ENCODE measurements around the gene SYMPK. TPM values are rescaled to one million over a fixed set of nuclear protein-coding genes. Genes with fewer than 3 reads are reported as not detected.

The SYMPK gene
- polyA plus RNA-seq, 1 of the 3 experiments (the other 2 are of a cell fraction) = 92.7 TPM

GRCh38 chr19:45873219-45873772 is 10.3 kb upstream of the SYMPK start:
- Histone ChIP-seq H3K4me2 (no peak overlapping the region), H4K20me1 (ENCODE audit: insufficient read depth) (no peaks in the 10 kb centered on the region), H3K9ac (no peak overlapping the region), H3K9me2 (no peaks in the 10 kb centered on the region), H2AFZ (ENCODE audit: low read depth) (no peak overlapping the region), H3K4me3 (ENCODE audit: low read depth in 2 of 2, low read length in 1 of 2) (no peak overlapping the region), H3F3A (replicated peaks; ENCODE audit: insufficient read depth) (peaks cover 5% of the 10 kb centered on the region), H3K79me2 (ENCODE audit: insufficient read depth) (no peaks in the 10 kb centered on the region), H3K4me1 (ENCODE audit: control insufficient read depth in 1 of 2, insufficient read depth in 2 of 2, low read depth in 1 of 2, low read length in 1 of 2) (no peaks in the 10 kb centered on the region), H3K27ac (ENCODE audit: low read depth in 2 of 2, low read length in 1 of 2) (no peak overlapping the region), H3K9me3 (no peaks in the 10 kb centered on the region), H3K27me3 (ENCODE audit: insufficient read depth) (no peaks in the 10 kb centered on the region), H3K36me3 (replicated peaks in 1 of 2; ENCODE audit: control insufficient read depth in 1 of 2, insufficient read depth in 2 of 2, low read length in 1 of 2) (no peaks in the 10 kb centered on the region)
- no peak for DNase-seq
- CTCF ChIA-PET = interaction anchor here (1.8 to 12.2 kb wide), 2 partner anchors 10 to 74 kb away, joined by 4 to 121 read pairs; partner anchors contain the start of gene IRF2BP1
- POLR2A ChIA-PET = no interaction called here
- WGBS (ENCODE audit: low lambda C conversion rate) = 71% methylated on average over 6 of the region's 7 CpGs
- TF ChIP-seq NRF1 (IDR thresholded peaks at IDR 0.05; ENCODE audit: low read depth, low read length) = no peak
- no peak for TF ChIP-seq PBX3 (IDR thresholded peaks at IDR 0.05)
- no peak for TF ChIP-seq MEF2A (IDR thresholded peaks at IDR 0.05; ENCODE audit: borderline replicate concordance, low read depth)
- no peak for TF ChIP-seq TCF12 (IDR thresholded peaks at IDR 0.05)
- no peak for TF ChIP-seq JUND (IDR thresholded peaks at IDR 0.05)
- no peak for TF ChIP-seq SIN3A (IDR thresholded peaks at IDR 0.05; ENCODE audit: borderline replicate concordance, low read depth, low read length)
- TF ChIP-seq EP300 (IDR thresholded peaks at IDR 0.05; ENCODE audit: borderline replicate concordance in 1 of 2, low read depth in 1 of 2, low read length in 1 of 2) = no peak

GRCh38 chr19:45872095-45872919 is 9.4 kb upstream of the SYMPK start:
- H3K9ac ChIP-seq = no peak overlapping the region
- H4K20me1 ChIP-seq (ENCODE audit: insufficient read depth) = no peaks in the 10 kb centered on the region
- H3K4me3 ChIP-seq (ENCODE audit: low read depth in 2 of 2, low read length in 1 of 2) = no peak overlapping the region
- H3K79me2 ChIP-seq (ENCODE audit: insufficient read depth) = no peaks in the 10 kb centered on the region
- 92% methylated on average over 24 of the region's 34 CpGs for WGBS (ENCODE audit: low lambda C conversion rate)
- no peak for DNase-seq
- no peaks in the 10 kb centered on the region for H3K9me2 ChIP-seq
- no peak overlapping the region for H3K4me2 ChIP-seq
- POLR2A ChIA-PET = no interaction called here
- no peaks in the 10 kb centered on the region for H3K27me3 ChIP-seq (ENCODE audit: insufficient read depth)
- H3K9me3 ChIP-seq = no peaks in the 10 kb centered on the region
- peaks cover 5% of the 10 kb centered on the region for H3F3A ChIP-seq (replicated peaks; ENCODE audit: insufficient read depth)
- H3K27ac ChIP-seq (ENCODE audit: low read depth in 2 of 2, low read length in 1 of 2) = no peak overlapping the region
- H3K4me1 ChIP-seq (ENCODE audit: control insufficient read depth in 1 of 2, insufficient read depth in 2 of 2, low read depth in 1 of 2, low read length in 1 of 2) = no peaks in the 10 kb centered on the region
- H2AFZ ChIP-seq (ENCODE audit: low read depth) = no peak overlapping the region
- CTCF ChIA-PET = interaction anchor here (1.8 to 12.2 kb wide), 2 partner anchors 11 to 73 kb away, joined by 4 to 121 read pairs; partner anchors contain the start of gene IRF2BP1
- no peaks in the 10 kb centered on the region for H3K36me3 ChIP-seq (replicated peaks in 1 of 2; ENCODE audit: control insufficient read depth in 1 of 2, insufficient read depth in 2 of 2, low read length in 1 of 2)
- TF ChIP-seq MXI1 (IDR thresholded peaks at IDR 0.05; ENCODE audit: low read depth, low read length) = no peak
- TF ChIP-seq MAX (IDR thresholded peaks at IDR 0.05; ENCODE audit: low read depth) = no peak
- no peak for TF ChIP-seq RXRA (IDR thresholded peaks at IDR 0.05; ENCODE audit: borderline replicate concordance, low read depth)
- no peak for TF ChIP-seq RFX5 (IDR thresholded peaks at IDR 0.05; ENCODE audit: low read length)
- no peak for TF ChIP-seq TCF12 (IDR thresholded peaks at IDR 0.05)
- no peak for TF ChIP-seq GATA2 (CRISPR knock-in tag; IDR thresholded peaks at IDR 0.05)
- no peak for TF ChIP-seq SMC3 (IDR thresholded peaks at IDR 0.05; ENCODE audit: low read depth, low read length)
- no peak for TF ChIP-seq YY1 (IDR thresholded peaks at IDR 0.05; ENCODE audit: low read depth)
- TF ChIP-seq TAF1 (IDR thresholded peaks at IDR 0.05; ENCODE audit: borderline replicate concordance, low read depth, low read length) = no peak
- TF ChIP-seq, protein P1, sequence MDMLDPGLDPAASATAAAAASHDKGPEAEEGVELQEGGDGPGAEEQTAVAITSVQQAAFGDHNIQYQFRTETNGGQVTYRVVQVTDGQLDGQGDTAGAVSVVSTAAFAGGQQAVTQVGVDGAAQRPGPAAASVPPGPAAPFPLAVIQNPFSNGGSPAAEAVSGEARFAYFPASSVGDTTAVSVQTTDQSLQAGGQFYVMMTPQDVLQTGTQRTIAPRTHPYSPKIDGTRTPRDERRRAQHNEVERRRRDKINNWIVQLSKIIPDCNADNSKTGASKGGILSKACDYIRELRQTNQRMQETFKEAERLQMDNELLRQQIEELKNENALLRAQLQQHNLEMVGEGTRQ (IDR thresholded peaks at IDR 0.05; ENCODE audit: borderline replicate concordance, low read depth, low read length) = no peak
- no peak for TF ChIP-seq FOSL2 (IDR thresholded peaks at IDR 0.05; ENCODE audit: borderline replicate concordance, low read depth)
- TF ChIP-seq RCOR1 (IDR thresholded peaks at IDR 0.05; ENCODE audit: low read length) = no peak
- no peak for TF ChIP-seq ZBTB33 (IDR thresholded peaks at IDR 0.05; ENCODE audit: borderline replicate concordance, low read depth)
- TF ChIP-seq SIN3A (IDR thresholded peaks at IDR 0.05; ENCODE audit: borderline replicate concordance, low read depth, low read length) = no peak
- TF ChIP-seq, protein P2, sequence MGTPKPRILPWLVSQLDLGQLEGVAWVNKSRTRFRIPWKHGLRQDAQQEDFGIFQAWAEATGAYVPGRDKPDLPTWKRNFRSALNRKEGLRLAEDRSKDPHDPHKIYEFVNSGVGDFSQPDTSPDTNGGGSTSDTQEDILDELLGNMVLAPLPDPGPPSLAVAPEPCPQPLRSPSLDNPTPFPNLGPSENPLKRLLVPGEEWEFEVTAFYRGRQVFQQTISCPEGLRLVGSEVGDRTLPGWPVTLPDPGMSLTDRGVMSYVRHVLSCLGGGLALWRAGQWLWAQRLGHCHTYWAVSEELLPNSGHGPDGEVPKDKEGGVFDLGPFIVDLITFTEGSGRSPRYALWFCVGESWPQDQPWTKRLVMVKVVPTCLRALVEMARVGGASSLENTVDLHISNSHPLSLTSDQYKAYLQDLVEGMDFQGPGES (IDR thresholded peaks at IDR 0.05; ENCODE audit: low read depth, low read length) = no peak
- no peak for TF ChIP-seq FOXM1 (IDR thresholded peaks at IDR 0.05; ENCODE audit: low read depth)

Measured in SK-N-SH (cell line).